ENCODE data around the gene GPR55.
"Not testable (repeated sequence)": the region's sequence is repeated elsewhere in the genome, so short reads cannot be mapped to it uniquely, and the experiment has no call there.

Gene GPR55, protein sequence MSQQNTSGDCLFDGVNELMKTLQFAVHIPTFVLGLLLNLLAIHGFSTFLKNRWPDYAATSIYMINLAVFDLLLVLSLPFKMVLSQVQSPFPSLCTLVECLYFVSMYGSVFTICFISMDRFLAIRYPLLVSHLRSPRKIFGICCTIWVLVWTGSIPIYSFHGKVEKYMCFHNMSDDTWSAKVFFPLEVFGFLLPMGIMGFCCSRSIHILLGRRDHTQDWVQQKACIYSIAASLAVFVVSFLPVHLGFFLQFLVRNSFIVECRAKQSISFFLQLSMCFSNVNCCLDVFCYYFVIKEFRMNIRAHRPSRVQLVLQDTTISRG

GRCh38 chr2:230924470-230925341 lies at the start of gene GPR55:
TSS of gene GPR55 (minus strand) at chr2:230925242. CDS start at chr2:230910962, 14,280 bp downstream.
- DNase-seq (ENCODE audit: low read depth in 2 of 2) = peak; percentile 47 to 72

DNA sequence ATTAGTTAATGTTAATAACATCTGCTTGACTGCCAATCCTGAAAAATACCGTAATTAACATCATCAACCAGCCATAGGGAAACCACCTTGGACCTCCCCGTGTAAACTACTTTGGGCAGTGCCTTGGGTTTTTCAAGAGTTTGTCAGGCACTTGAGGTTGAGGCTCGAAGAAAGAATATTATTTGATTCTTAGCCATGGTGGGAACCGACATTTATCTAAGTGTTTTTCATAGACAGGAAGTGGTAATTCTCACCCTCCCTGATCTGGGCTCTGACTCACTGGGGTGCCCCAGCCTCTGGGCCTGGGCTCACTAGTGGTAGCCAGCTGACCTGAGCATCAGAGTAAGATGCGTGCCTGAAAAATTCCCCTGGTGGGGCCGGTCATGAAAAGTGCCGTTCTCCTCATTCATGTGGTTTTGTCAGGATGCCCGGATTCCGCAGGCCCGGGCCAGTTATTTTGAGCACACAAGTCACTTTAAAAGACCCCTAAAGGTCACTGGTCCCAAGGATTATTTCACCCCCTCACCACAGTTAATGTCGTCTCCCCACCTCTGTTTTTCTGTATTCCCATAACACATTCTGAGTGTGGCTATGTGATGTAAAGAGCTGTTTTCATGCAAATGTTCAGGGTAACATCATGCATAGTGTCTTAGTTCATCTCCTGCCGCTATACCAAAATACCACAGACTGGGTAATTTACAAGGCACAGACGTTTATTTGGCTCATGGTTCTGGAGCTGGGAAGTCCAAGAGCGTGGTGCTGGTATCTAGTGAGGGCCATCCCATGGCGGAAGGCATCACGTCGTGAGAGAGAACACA lies 49.3 kb upstream of the GPR55 start:
- peak; percentile 54 to 57 for DNase-seq (ENCODE audit: low read depth in 2 of 2)

- no peak for DNase-seq (ENCODE audit: low read depth in 2 of 2)
Measured at GRCh38 chr2:230972046-230972445, 47.0 kb upstream of the GPR55 start.

GRCh38 chr2:230969659-230970015 lies 44.6 kb upstream of the GPR55 start:
- no peak for DNase-seq (ENCODE audit: low read depth in 2 of 2)

GRCh38 chr2:230968921-230969658 lies 44.0 kb upstream of the GPR55 start:
- no peak for DNase-seq (ENCODE audit: low read depth in 2 of 2)

DNA sequence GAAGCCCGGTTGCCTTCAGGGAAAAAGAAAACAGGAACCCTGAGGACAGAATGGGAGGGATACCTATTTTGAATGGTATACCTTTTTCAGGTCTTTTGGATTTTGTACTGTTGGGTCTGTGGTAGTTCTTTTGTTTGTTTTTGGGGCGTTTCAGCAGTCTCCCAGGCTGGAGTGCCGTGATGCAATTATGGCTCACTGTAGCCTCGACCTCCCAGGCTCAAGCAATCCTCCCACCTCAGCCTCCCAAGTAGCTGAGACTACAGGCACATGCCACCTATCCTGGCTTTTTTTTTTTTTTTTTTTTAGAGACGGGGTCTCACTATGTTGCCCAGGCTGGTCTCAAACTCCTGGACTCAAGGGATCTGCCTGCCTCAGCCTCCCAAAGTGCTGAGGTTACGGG lies 43.3 kb upstream of the GPR55 start:
- not testable (repeated sequence) for DNase-seq (ENCODE audit: low read depth in 2 of 2)

DNA sequence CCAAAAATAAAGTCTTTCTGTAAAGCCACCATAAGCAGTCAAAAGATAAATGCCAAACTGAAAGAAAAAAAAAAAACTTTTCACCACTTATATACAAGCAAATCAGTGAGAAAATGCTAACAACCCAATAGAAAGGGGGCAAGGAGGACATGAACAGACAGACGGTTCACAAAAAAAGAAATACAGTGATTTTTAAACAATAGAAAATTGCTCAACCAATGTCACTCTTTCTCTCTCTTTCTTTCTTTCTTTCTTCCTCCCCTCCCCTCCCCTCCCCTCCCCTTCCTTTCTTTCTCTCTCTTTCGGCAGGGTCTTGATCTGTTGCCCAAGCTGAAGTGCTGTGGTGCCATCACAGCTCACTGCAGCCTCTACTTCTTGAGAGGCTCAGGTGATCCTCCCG lies 42.1 kb upstream of the GPR55 start:
- no peak for DNase-seq (ENCODE audit: low read depth in 2 of 2)

GRCh38 chr2:230964136-230964730 lies 39.2 kb upstream of the GPR55 start:
- no peak for DNase-seq (ENCODE audit: low read depth in 2 of 2)

- DNase-seq (ENCODE audit: low read depth in 2 of 2) = no peak
Measured at GRCh38 chr2:230961091-230961491, 36.0 kb upstream of the GPR55 start.

GRCh38 chr2:230960026-230960425 lies 35.0 kb upstream of the GPR55 start:
- DNase-seq (ENCODE audit: low read depth in 2 of 2) = no peak

- no peak for DNase-seq (ENCODE audit: low read depth in 2 of 2)
Measured at GRCh38 chr2:230958820-230959756, 34.0 kb upstream of the GPR55 start.

- DNase-seq (ENCODE audit: low read depth in 2 of 2) = no peak
Measured at GRCh38 chr2:230957756-230958391, 32.8 kb upstream of the GPR55 start.

DNA sequence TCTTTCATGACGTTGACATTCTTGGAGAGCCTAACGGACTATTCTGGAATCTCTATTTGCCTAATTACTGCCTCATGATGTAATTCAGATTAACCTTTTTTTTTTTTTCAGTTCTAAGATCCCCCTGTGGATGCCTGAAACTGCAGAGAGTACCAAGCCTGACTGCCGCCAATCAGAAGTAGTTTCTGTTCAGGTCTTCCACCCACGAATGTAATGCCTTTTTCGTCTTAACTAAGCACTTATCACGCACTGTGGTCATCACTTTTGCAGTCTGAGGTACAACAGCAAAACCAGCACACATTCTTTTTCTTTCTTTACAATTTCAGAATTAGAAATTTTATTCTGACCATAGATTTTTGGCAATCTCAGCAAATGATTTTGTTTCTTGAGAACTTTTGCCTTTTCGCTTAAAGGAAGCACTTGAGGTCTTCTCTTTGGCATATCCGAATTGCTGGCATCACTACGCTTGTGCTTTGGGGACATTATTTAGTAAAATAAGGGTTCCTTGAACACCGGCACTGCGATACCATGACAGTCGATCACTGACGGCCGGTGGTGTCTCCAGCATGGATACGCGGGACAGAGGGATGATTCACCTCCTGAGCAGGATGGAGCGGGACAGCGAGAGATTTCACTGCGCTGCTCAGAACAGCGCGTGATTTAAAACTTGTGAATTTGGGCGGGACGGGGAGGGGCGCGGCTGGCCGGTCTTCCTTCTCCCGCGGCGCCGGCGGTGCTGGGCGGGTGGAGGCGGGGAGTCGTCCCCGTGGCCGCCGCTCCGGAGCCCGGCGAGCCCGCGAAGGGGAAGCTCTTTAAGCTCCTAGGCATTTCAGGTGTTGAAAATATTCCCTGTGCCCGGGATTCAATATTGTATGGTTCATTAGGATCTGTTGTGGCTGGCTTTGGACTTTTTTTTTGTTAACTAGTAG lies 32.0 kb upstream of the GPR55 start:
- DNase-seq (ENCODE audit: low read depth in 2 of 2) = no peak

DNA sequence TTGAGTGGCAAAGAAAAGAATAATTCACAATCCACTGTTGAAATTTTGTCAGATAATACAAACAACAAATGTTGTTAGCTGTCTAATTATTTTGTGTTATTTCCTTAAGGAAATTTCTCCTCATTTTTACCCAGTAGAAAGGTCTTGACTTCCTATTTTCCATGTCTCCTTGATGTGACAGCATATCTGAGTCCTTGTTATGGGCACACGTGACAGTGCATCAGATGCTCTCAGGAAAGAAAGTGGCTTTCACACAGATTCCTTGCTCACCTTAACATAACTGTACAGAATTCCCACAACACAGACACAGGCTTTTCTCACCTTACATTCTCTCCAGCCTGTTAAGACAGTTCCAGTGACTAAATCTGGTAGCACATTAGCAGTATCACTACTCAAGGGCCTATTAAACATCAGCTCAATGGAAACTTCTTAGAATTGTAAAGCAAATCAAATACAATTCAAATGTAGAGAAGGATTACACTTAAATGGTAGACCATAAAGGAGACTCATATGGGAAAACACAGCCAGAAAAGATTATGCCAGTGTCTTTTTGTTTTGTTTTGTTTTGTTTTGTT lies 30.2 kb upstream of the GPR55 start:
- DNase-seq (ENCODE audit: low read depth in 2 of 2) = no peak

GRCh38 chr2:230954746-230955145 lies 29.7 kb upstream of the GPR55 start:
- no peak for DNase-seq (ENCODE audit: low read depth in 2 of 2)

GRCh38 chr2:230953845-230954244 lies 28.8 kb upstream of the GPR55 start:
- no peak for DNase-seq (ENCODE audit: low read depth in 2 of 2)

DNA sequence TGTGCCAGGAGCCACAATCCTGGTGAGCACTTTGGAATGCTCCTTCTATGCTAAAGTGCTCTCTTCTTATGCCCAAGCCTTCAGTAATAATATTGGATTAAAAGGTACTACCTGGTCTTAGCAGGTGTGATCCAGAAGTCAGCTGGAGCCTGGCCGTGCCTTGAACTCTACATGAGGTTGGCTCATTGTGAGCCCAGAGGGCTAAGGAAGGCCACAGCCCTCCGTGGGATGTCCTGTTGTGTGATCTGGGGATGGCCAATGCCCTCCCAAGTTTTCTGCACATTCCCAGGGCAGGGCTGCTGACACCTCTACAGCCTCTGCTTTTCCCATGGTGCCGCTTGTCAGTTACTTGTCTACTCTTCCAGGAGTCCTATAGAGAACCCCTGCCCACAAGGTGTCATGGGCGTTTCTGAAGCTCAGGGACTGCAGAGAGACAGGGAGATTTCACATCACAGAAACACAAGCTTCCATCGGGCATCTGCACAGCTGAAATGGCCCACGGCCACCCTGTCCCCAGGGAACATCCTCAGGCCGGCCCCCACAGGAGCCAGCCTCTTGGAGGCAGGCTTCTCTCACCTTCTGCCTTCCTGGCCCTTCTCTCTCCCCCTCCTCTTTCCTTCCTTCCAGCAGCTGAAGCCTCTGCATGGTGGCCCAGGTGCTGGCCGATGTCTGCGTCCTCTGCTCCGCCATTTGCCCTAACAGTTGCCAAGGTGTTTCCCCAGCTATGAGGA lies 27.3 kb upstream of the GPR55 start:
- no peak for DNase-seq (ENCODE audit: low read depth in 2 of 2)
